Measurements from ENCODE around the gene PGAP3.

PGAP3 gene

DNA sequence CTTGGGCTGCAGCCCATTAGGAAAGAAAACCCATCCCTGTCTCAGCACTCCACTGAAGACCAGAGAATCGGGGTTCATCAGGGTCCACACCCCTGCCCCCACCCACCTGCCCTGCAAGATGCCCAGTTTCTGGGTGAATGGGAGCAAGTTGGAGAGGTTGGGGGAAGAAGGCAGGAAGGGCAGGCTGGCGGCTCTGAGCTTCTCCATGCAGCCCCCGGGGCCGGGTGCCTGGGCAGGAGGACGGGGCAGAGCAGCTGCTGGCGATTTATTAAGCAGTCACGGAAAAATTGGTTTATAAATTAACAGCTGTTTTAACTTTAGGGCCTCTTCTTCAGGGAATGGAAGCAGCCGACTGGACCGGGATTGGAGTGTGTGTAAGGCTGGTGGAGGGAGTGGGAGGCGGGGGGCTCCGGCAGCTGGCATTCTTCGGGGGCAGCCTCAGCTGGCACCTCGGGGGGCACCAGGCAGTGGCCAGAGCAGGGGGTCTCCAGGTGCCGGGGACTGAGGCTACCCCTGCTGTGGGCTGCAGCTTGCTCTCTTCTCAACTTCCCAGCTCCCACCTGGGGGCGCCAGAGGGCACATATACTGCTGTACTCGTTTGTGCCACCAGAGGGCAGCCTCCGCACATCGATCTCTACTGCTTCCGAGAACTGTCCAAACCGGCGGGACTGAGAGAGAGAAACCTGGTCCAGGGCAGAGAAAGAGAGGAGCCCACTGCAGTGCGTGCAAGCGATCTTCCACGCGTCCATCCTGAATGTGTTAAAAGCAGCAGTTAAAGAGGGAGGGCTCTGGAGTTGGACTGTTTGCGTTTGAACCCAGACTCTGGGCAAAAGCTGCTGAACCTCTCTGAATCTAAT is 66.1 kb downstream of the PGAP3 start:
- DNase-seq (ENCODE audit: low spot score) = peak; percentile 82
